Neural crest cell (in vitro differentiated cells): ENCODE measurements around the gene SKIDA1. TPM values are rescaled to one million over a fixed set of nuclear protein-coding genes. Genes with fewer than 3 reads are reported as not detected.

Experiments used
- DNase-seq: peaks from one replicate; pipeline ENCODE4 v3.0.0; 2021; ENCODE audit warnings: low read depth, mixed read lengths, low spot score
- H3K27ac Mint-ChIP-seq: one replicate; pipeline ENCODE4 v1.8.0; 2021; ENCODE audit warnings: mild to moderate bottlenecking, mixed read lengths; ENCODE audit not compliant: unreplicated experiment
- H3K27me3 Mint-ChIP-seq: 2 replicates; pipeline ENCODE4 v1.8.0; 2021; ENCODE audit warnings: low read depth, mild to moderate bottlenecking, mixed read lengths
- H3K36me3 Mint-ChIP-seq: 2 replicates; pipeline ENCODE4 v1.8.0; 2021; ENCODE audit warnings: low read depth, mild to moderate bottlenecking, mixed read lengths
- H3K4me1 Mint-ChIP-seq: 2 replicates; pipeline ENCODE4 v1.8.0; 2021; ENCODE audit warnings: mixed read lengths
- H3K4me3 Mint-ChIP-seq: one replicate; pipeline ENCODE4 v1.8.0; 2021; ENCODE audit warnings: mild to moderate bottlenecking, mixed read lengths
- H3K9me3 Mint-ChIP-seq: 2 replicates; pipeline ENCODE4 v1.8.0; 2021; ENCODE audit warnings: mixed read lengths
- CTCF ChIP-seq: fragments of 200-600 bp; sonication (generic); conservative IDR thresholded peaks from 2 replicates; pipeline ENCODE4 v1.5.0; 2021; ENCODE audit warnings: antibody characterized with exemption, mild to moderate bottlenecking
- total RNA-seq: library from RNA; stranded (reverse); gene quantifications from 2 replicates; pipeline ENCODE4 v1.2.1, GENCODE V29; 2021

SKIDA1 gene
- total RNA-seq, 1 donor from 2014 or later, result 53.0 TPM

GRCh38 chr10:21530641-21531040, 5.2 kb upstream of the SKIDA1 start:
- Mint-ChIP-seq H3K4me1 (peaks cover 48% of the 10 kb centered on the region), H3K4me3 (peak overlapping the region; percentile 78), H3K9me3 (no peaks in the 10 kb centered on the region), H3K36me3 (no peaks in the 10 kb centered on the region), H3K27ac (no peak overlapping the region), H3K27me3 (peaks cover 4% of the 10 kb centered on the region)
- no peak for DNase-seq
- TF ChIP-seq CTCF, result no peak

GRCh38 chr10:21530168-21530567, 4.7 kb upstream of the SKIDA1 start:
- Mint-ChIP-seq H3K4me3 (peak overlapping the region; percentile 78), H3K27ac (no peak overlapping the region), H3K9me3 (no peaks in the 10 kb centered on the region), H3K27me3 (peaks cover 9% of the 10 kb centered on the region), H3K36me3 (no peaks in the 10 kb centered on the region), H3K4me1 (peaks cover 49% of the 10 kb centered on the region)
- TF ChIP-seq CTCF, result no peak
- DNase-seq, result no peak

- no peak for TF ChIP-seq CTCF
- DNase-seq, result no peak
- Mint-ChIP-seq H3K9me3 (no peaks in the 10 kb centered on the region), H3K4me1 (peaks cover 57% of the 10 kb centered on the region), H3K36me3 (no peaks in the 10 kb centered on the region), H3K27me3 (peaks cover 12% of the 10 kb centered on the region), H3K27ac (peak overlapping the region; percentile 99), H3K4me3 (peak overlapping the region; percentile 91)
Measured at GRCh38 chr10:21529032-21529910, 3.8 kb upstream of the SKIDA1 start.

GRCh38 chr10:21528236-21529031, 3.0 kb upstream of the SKIDA1 start:
- Mint-ChIP-seq H3K4me1 (peaks cover 60% of the 10 kb centered on the region), H3K9me3 (no peaks in the 10 kb centered on the region), H3K36me3 (no peaks in the 10 kb centered on the region), H3K4me3 (peak overlapping the region; percentile 91), H3K27ac (peak overlapping the region; percentile 99), H3K27me3 (peaks cover 11% of the 10 kb centered on the region)
- DNase-seq, result no peak
- TF ChIP-seq CTCF, result no peak

GRCh38 chr10:21527598-21528235, 2.2 kb upstream of the SKIDA1 start:
- no peak for TF ChIP-seq CTCF
- Mint-ChIP-seq H3K4me1 (peaks cover 60% of the 10 kb centered on the region), H3K4me3 (peak overlapping the region; percentile 91), H3K27ac (peak overlapping the region; percentile 99), H3K9me3 (no peaks in the 10 kb centered on the region), H3K27me3 (peaks cover 9% of the 10 kb centered on the region), H3K36me3 (no peaks in the 10 kb centered on the region)
- no peak for DNase-seq
